GM12878 (cell line): ENCODE measurements around the gene SENP8. TPM values are rescaled to one million over a fixed set of nuclear protein-coding genes. Genes with fewer than 3 reads are reported as not detected.

Experiments
- ATAC-seq: fragments of 200-7000 bp; cut with Tn5 transposase; 3 replicates; pipeline ENCODE4 v1.9.1; 2020; ENCODE audit warnings: mild to moderate bottlenecking, moderate library complexity
- BruUV-seq: library from RNA; stranded (reverse); fragments of 400-500 nt; replicated peaks from 2 replicates; lab custom pipeline; 2021; lab: Mats Ljungman, UMichigan
- CTCF ChIA-PET: fragments of 300-600 bp; sonication (Branson Sonifier 250); formaldehyde crosslinking; extraction: SDS; loops from one replicate; lab custom pipeline; 2021; ENCODE audit warnings: inconsistent platforms; lab: Yijun Ruan, JAX
- POLR2A ChIA-PET: fragments of 350-600 bp; formaldehyde crosslinking; extraction: SDS; loops from one replicate; lab custom pipeline; 2021; ENCODE audit warnings: inconsistent platforms; lab: Charles Lee
- RAD21 ChIA-PET: fragments of 300-600 bp; sonication (Branson Sonifier 250); formaldehyde crosslinking; loops from one replicate; lab custom pipeline; 2023; ENCODE audit warnings: antibody characterized with exemption; ENCODE audit not compliant: unreplicated experiment; lab: Charles Lee
- SMC1A ChIA-PET: fragments of 300-600 bp; sonication (Branson Sonifier 250); formaldehyde crosslinking; loops from one replicate; lab custom pipeline; 2023; ENCODE audit not compliant: unreplicated experiment, uncharacterized antibody; lab: Charles Lee
- DNase-seq: peaks from one replicate; pipeline ENCODE4 v3.0.0-alpha.2; 2011; ENCODE audit warnings: low read depth, low spot score
- FAIRE-seq: peaks from 3 replicates; lab custom pipeline; 2011; peaks lifted over from hg19 to GRCh38; lab: Jason Lieb, UNC
- H2AFZ ChIP-seq: 2 replicates; pipeline ENCODE4 v1.6.0; 2011; ENCODE audit warnings: low read depth, low read length, control low read depth; ENCODE audit not compliant: control insufficient read depth
- H3K27ac ChIP-seq: 2 replicates; pipeline ENCODE4 v1.5.1; 2011; ENCODE audit warnings: control low read depth; ENCODE audit not compliant: control insufficient read depth, insufficient read depth
- H3K27me3 ChIP-seq, 2 experiments: replicated peaks in 1 of 2; 2 replicates each; pipeline versions ENCODE4 v1.6.0 to v1.6.1; 2011; ENCODE audit warnings: low read length in 1 of 2; ENCODE audit not compliant: control insufficient read depth in 2 of 2, insufficient read depth in 2 of 2
- H3K36me3 ChIP-seq, 2 experiments: 2 replicates each; pipeline ENCODE4 v1.5.1; 2011; ENCODE audit warnings: low read length in 1 of 2; ENCODE audit not compliant: control insufficient read depth in 2 of 2, insufficient read depth in 2 of 2
- H3K4me1 ChIP-seq: 2 replicates; pipeline ENCODE4 v1.6.1; 2011; ENCODE audit warnings: mild to moderate bottlenecking, low read length, moderate library complexity, mixed read lengths; ENCODE audit not compliant: control insufficient read depth, insufficient read depth
- H3K4me2 ChIP-seq: 2 replicates; pipeline ENCODE4 v1.6.0; 2011; ENCODE audit warnings: control low read depth; ENCODE audit not compliant: control insufficient read depth, insufficient read depth
- H3K4me3 ChIP-seq: fragments of 200-600 bp; sonication (generic); 2 replicates; pipeline ENCODE4 v1.5.1; 2016
- H3K79me2 ChIP-seq: 2 replicates; pipeline ENCODE4 v1.6.0; 2011; ENCODE audit warnings: low read length; ENCODE audit not compliant: control insufficient read depth, insufficient read depth
- H3K9ac ChIP-seq: 2 replicates; pipeline ENCODE4 v1.8.0; 2011; ENCODE audit warnings: low read length, control low read depth, mixed read lengths; ENCODE audit not compliant: control insufficient read depth, insufficient read depth
- H3K9me3 ChIP-seq: replicated peaks from 3 replicates; pipeline ENCODE4 v1.5.1; 2011; ENCODE audit warnings: mild to moderate bottlenecking, low read length; ENCODE audit not compliant: control insufficient read depth, insufficient read depth
- H4K20me1 ChIP-seq: 2 replicates; pipeline ENCODE4 v1.6.0; 2011; ENCODE audit not compliant: control insufficient read depth, insufficient read depth
- ASH2L ChIP-seq: fragments of 300-600, 200-600 bp; sonication (generic); IDR thresholded peaks from 2 replicates; pipeline ENCODE4 v1.6.1; 2017; ENCODE audit warnings: low read depth, mild to moderate bottlenecking, borderline replicate concordance
- BHLHE40 ChIP-seq, 2 experiments: fragments of 450-650 bp in 1 of 2; IDR thresholded peaks; 2 replicates each; pipeline ENCODE4 v1.6.1; 2011 to 2017; ENCODE audit warnings: low read depth in 2 of 2, borderline replicate concordance in 1 of 2, improper control_type of control experiment in 1 of 2, low read length in 1 of 2, mild to moderate bottlenecking in 1 of 2
- CREB1 ChIP-seq: IDR thresholded peaks from 2 replicates; pipeline ENCODE4 v1.6.1; 2012; ENCODE audit warnings: low read depth, mild to moderate bottlenecking, inconsistent platforms
- DPF2 ChIP-seq: fragments of 450-650 bp; IDR thresholded peaks from 2 replicates; pipeline ENCODE4 v1.6.1; 2017; ENCODE audit warnings: mild to moderate bottlenecking
- E2F4 ChIP-seq: IDR thresholded peaks from 2 replicates; pipeline ENCODE4 v1.6.1; 2012; ENCODE audit warnings: low read depth, low read length, improper control_type of control experiment
- EGR1 ChIP-seq, 2 experiments: IDR thresholded peaks; 1 replicate in 1 of 2; 2 replicates in 1 of 2; pipeline ENCODE4 v1.6.1; 2011 to 2012; ENCODE audit warnings: low read depth in 2 of 2, low read length in 2 of 2, borderline replicate concordance in 1 of 2, mild to moderate bottlenecking in 1 of 2, moderate library complexity in 1 of 2
- ELK1 ChIP-seq: IDR thresholded peaks from 2 replicates; pipeline ENCODE4 v1.6.1; 2012; ENCODE audit warnings: low read depth, low read length, improper control_type of control experiment
- FOXK2 ChIP-seq: fragments of 450-650 bp; IDR thresholded peaks from 2 replicates; pipeline ENCODE4 v1.6.1; 2017; ENCODE audit warnings: mild to moderate bottlenecking, moderate library complexity
- FOXM1 ChIP-seq: IDR thresholded peaks from 2 replicates; pipeline ENCODE4 v1.6.1; 2012; ENCODE audit warnings: low read depth, mild to moderate bottlenecking, inconsistent platforms, low read length, moderate library complexity
- HCFC1 ChIP-seq: fragments of 150-350 bp; IDR thresholded peaks from 2 replicates; pipeline ENCODE4 v1.6.1; 2014; ENCODE audit warnings: low read length
- IRF5 ChIP-seq: fragments of 450-650 bp; IDR thresholded peaks from 2 replicates; pipeline ENCODE4 v1.6.1; 2017; ENCODE audit warnings: borderline replicate concordance
- LARP7 ChIP-seq: fragments of 450-650 bp; IDR thresholded peaks from 2 replicates; pipeline ENCODE4 v1.6.1; 2017; ENCODE audit warnings: mild to moderate bottlenecking
- SKIL ChIP-seq: fragments of 450-650 bp; IDR thresholded peaks from 2 replicates; pipeline ENCODE4 v1.6.1; 2017; ENCODE audit warnings: mild to moderate bottlenecking, low read depth, inconsistent platforms; ENCODE audit not compliant: poor library complexity, severe bottlenecking
- SREBF1 ChIP-seq: IDR thresholded peaks from 2 replicates; pipeline ENCODE4 v1.6.1; 2012; ENCODE audit warnings: mild to moderate bottlenecking, low read length
- TARDBP ChIP-seq: IDR thresholded peaks from 2 replicates; pipeline ENCODE4 v1.6.1; 2016; ENCODE audit warnings: borderline replicate concordance
- TCF7 ChIP-seq: IDR thresholded peaks from 2 replicates; pipeline ENCODE4 v1.6.1; 2014; ENCODE audit warnings: antibody characterized with exemption, borderline replicate concordance
- ZBTB33 ChIP-seq: fragments of 450-650 bp; IDR thresholded peaks from 2 replicates; pipeline ENCODE4 v1.6.1; 2017; ENCODE audit warnings: mild to moderate bottlenecking
- WGBS: methylation state at CpG from one replicate; pipeline ENCODE4 v1.1.6; 2016; ENCODE audit warnings: low lambda C conversion rate; ENCODE audit not compliant: insufficient replicate concordance, insufficient coverage; ENCODE audit errors: missing lambda C conversion rate; 5-methylcytosine and 5-hydroxymethylcytosine counted together
- in situ Hi-C: fragments of 300-500 bp; cut with MboI; formaldehyde crosslinking; loops from 9 replicates; pipeline ENCODE4 v1.14.3; 2018; ENCODE audit warnings: mixed read lengths
- intact Hi-C: fragments of 100-400 bp; cut with micrococcal nuclease; formaldehyde crosslinking; loops from one replicate; pipeline ENCODE4 v1.14.2; 2022; ENCODE audit not compliant: unreplicated experiment
- polyA plus RNA-seq, 11 experiments: library from polyadenylated mRNA; depleted of rRNA in 4 of 11; unstranded in 6 of 11; stranded (reverse) in 5 of 11; fragments of >200 nt; fragmentation: Nextera tagmentation in 4 of 11; fragmentation: Illumina TruSeq in 1 of 11; extraction: Ambion mirVana in 4 of 11; extraction: Trizol in 1 of 11; gene quantifications; 1 replicate in 1 of 11; 2 replicates in 10 of 11; pipeline versions ENCODE4 v1.2.1 to v1.2.3, GENCODE V29; 2011 to 2016; ENCODE audit warnings: inconsistent platforms in 2 of 11, missing spikeins in 2 of 11, low read depth in 1 of 11
- total RNA-seq, 4 experiments: library from RNA; depleted of rRNA in 3 of 4; stranded (reverse); fragments of >200 nt in 3 of 4; fragmentation: Illumina TruSeq in 1 of 4; extraction: Trizol in 1 of 4; gene quantifications; 2 replicates each; pipeline versions ENCODE4 v1.2.1 to v1.2.3, GENCODE V29; 2013 to 2021

Gene SENP8
- total and polyA plus RNA-seq, 10 of the 15 experiments (the other 5 are each of a cell fraction or from before 2014, with no cell fraction given): 0.87 to 5.6 (median 2.2) TPM

- in situ Hi-C loops (no loop called here), intact Hi-C loops (no loop called here)
- WGBS: 62% methylated on average over 6 of the region's 6 CpGs
- Histone ChIP-seq H3K36me3 (no peaks in the 10 kb centered on the region), H3K9ac (no peak overlapping the region), H2AFZ (no peak overlapping the region), H3K27ac (no peak overlapping the region), H3K9me3 (no peaks in the 10 kb centered on the region), H4K20me1 (no peaks in the 10 kb centered on the region), H3K27me3 (peaks cover 0 to 2% of the 10 kb centered on the region in 2 experiments; a peak in 2 of 4 replicates), H3K4me1 (no peaks in the 10 kb centered on the region; the same call in 1 of the 2 replicates), H3K4me3 (no peak overlapping the region), H3K79me2 (no peaks in the 10 kb centered on the region), H3K4me2 (no peak overlapping the region)
- no TSS peak for BruUV-seq
- ATAC-seq (no peak), FAIRE-seq (no peak), DNase-seq (no peak)
- POLR2A ChIA-PET: no interaction called here
- RAD21 ChIA-PET: no interaction called here
- CTCF ChIA-PET: interaction anchor here (0.6 kb wide), 1 partner anchor 675 kb away, joined by 3 read pairs; no protein-coding TSS in a partner anchor
- SMC1A ChIA-PET: no interaction called here
- TF ChIP-seq SREBF1: no peak
- TF ChIP-seq ASH2L: no peak
- no peak for TF ChIP-seq EGR1 (IDR thresholded peaks at IDR 0.05; ENCODE audit: borderline replicate concordance in 1 of 2, low read depth in 2 of 2, low read length in 2 of 2)
- TF ChIP-seq LARP7: no peak
- no peak for TF ChIP-seq HCFC1
- no peak for TF ChIP-seq TARDBP
- no peak for TF ChIP-seq BHLHE40 (IDR thresholded peaks at IDR 0.05; ENCODE audit: borderline replicate concordance in 1 of 2, low read depth in 2 of 2, low read length in 1 of 2)
- no peak for TF ChIP-seq CREB1
- TF ChIP-seq E2F4: no peak
- no peak for TF ChIP-seq FOXM1
- no peak for TF ChIP-seq DPF2
- no peak for TF ChIP-seq SKIL
- TF ChIP-seq ELK1: no peak
- no peak for TF ChIP-seq FOXK2
- no peak for TF ChIP-seq ZBTB33
- TF ChIP-seq TCF7: no peak
- TF ChIP-seq IRF5: no peak
Measured at GRCh38 chr15:72173401-72173800, 55.2 kb downstream of the SENP8 start.
